C4-2B (cell line): ENCODE results near the gene KCNA10.

Experiments
- ZFX ChIP-seq: fragments of 450-650 bp; IDR thresholded peaks from 2 replicates; pipeline ENCODE4 v1.6.1; 2017
- TF ChIP-seq, protein P1 (sequence below): fragments of 450-650 bp; conservative IDR thresholded peaks from 2 replicates; pipeline ENCODE4 v1.5.1; 2017; ENCODE audit warnings: mild to moderate bottlenecking

- TF ChIP-seq, protein P1, sequence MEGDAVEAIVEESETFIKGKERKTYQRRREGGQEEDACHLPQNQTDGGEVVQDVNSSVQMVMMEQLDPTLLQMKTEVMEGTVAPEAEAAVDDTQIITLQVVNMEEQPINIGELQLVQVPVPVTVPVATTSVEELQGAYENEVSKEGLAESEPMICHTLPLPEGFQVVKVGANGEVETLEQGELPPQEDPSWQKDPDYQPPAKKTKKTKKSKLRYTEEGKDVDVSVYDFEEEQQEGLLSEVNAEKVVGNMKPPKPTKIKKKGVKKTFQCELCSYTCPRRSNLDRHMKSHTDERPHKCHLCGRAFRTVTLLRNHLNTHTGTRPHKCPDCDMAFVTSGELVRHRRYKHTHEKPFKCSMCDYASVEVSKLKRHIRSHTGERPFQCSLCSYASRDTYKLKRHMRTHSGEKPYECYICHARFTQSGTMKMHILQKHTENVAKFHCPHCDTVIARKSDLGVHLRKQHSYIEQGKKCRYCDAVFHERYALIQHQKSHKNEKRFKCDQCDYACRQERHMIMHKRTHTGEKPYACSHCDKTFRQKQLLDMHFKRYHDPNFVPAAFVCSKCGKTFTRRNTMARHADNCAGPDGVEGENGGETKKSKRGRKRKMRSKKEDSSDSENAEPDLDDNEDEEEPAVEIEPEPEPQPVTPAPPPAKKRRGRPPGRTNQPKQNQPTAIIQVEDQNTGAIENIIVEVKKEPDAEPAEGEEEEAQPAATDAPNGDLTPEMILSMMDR, result no peak
- no peak for TF ChIP-seq ZFX
Measured at GRCh38 chr1:110503471-110503870, 15.5 kb downstream of the KCNA10 start.
